ENCODE results near the gene SSUH2.

The SSUH2 gene

DNA sequence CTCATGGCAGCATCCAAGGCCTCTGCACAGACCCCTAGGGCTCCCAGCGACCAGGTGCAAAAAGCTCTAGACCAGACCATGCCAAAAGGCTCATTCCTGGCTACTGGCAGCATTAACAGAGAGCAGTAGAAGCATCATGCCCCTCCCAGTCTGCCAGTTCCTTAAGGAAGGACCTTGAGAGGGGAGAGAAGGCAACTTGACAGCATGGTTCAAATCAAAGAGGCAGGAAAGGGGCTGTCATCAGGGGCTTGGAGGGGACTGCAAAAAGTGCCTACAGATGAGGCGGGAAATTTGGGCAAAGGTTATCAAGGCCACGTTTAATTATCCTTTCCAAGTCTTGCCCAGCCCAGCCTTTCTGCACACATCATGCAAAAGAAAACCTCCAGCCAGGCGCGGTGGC, 64.7 kb downstream of the SSUH2 start:
- H3K27ac ChIP-seq, result no peak overlapping the region
- no peak for TF ChIP-seq ZFX (IDR thresholded peaks at IDR 0.05; ENCODE audit: borderline replicate concordance)
- TF ChIP-seq, protein P1, sequence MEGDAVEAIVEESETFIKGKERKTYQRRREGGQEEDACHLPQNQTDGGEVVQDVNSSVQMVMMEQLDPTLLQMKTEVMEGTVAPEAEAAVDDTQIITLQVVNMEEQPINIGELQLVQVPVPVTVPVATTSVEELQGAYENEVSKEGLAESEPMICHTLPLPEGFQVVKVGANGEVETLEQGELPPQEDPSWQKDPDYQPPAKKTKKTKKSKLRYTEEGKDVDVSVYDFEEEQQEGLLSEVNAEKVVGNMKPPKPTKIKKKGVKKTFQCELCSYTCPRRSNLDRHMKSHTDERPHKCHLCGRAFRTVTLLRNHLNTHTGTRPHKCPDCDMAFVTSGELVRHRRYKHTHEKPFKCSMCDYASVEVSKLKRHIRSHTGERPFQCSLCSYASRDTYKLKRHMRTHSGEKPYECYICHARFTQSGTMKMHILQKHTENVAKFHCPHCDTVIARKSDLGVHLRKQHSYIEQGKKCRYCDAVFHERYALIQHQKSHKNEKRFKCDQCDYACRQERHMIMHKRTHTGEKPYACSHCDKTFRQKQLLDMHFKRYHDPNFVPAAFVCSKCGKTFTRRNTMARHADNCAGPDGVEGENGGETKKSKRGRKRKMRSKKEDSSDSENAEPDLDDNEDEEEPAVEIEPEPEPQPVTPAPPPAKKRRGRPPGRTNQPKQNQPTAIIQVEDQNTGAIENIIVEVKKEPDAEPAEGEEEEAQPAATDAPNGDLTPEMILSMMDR (IDR thresholded peaks at IDR 0.05), result no peak

DNA sequence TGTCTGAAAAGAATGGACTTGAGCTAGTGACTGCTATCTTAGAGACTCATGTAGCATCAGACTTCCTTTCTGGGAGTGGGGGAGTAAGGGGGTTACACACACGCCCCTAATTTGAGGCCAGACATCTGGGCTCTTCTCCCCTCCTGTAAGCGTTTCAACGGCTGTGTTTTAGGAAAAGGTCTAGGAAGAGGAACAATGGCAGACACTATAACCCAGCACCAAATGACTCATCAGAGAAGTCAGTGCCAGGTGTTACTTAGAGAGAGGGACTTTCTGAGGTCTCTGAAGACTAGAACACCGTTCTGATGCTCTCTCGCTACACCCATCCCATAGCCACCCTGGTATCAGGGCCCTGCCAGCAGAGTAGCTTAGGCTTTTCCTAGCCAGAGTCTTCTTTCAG, 65.5 kb downstream of the SSUH2 start:
- H3K27ac ChIP-seq, result no peak overlapping the region
- TF ChIP-seq, protein P1 (IDR thresholded peaks at IDR 0.05), result no peak
- no peak for TF ChIP-seq ZFX (IDR thresholded peaks at IDR 0.05; ENCODE audit: borderline replicate concordance)

GRCh38 chr3:8578282-8578681, 66.3 kb downstream of the SSUH2 start:
- no peak for TF ChIP-seq ZFX (IDR thresholded peaks at IDR 0.05; ENCODE audit: borderline replicate concordance)
- TF ChIP-seq, protein P1 (IDR thresholded peaks at IDR 0.05), result no peak
- H3K27ac ChIP-seq, result no peak overlapping the region

DNA sequence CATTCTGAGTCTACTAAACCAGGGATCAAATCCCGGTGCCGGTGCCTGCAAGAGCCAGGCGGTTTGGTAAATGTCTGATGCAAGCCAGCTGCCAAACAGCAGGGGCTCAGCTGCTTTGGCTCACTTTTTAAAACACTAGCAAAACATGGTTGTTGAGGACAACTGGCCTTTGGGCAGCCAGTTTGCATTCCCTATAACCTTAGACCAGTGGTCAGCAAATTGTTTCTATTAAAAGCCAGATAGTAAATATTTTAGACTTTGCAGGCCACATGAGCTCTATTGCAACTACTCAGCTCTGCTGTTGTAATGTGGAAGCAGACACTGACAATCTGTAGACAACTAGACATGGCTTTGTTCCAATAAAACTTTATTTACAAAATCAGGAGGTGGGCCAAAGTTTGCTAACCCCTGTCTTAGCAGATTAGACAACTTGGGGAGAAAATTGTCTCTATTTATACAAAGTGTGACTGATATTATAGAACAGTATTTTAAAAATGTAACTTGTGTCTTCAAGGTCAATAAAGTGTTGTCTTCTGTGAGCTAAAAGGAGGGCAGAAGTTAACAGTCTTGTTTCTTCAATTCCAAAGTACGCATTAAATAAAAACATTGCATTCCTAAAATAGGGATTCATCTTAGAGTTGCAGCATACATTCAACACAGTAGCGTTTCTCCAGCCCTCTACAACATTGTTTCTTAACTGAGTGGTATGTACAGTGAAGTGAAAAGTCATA, 67.6 kb downstream of the SSUH2 start:
- H3K27ac ChIP-seq, result no peak overlapping the region
- no peak for TF ChIP-seq ZFX (IDR thresholded peaks at IDR 0.05; ENCODE audit: borderline replicate concordance)
- TF ChIP-seq, protein P1 (IDR thresholded peaks at IDR 0.05), result no peak

DNA sequence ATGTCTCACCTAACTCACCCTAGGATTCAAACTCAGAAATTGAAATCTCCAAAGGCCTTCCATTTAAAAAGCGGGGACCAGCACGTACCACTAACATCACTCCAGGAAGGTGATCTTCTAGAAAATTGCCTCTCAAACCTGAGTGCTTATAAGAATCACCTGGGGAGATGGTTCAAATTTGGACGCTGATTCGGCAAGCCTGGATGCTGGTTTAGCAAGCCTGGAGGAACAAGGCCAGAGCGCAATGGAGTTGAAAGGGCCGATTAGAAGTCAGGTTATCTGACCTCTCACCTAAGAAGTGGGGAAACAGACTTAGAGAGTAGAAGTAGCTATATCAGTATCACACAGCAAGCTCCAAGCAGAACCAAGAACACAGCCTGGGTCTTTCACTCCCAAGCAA, 68.2 kb downstream of the SSUH2 start:
- H3K27ac ChIP-seq, result no peak overlapping the region
- TF ChIP-seq, protein P1 (IDR thresholded peaks at IDR 0.05), result no peak
- no peak for TF ChIP-seq ZFX (IDR thresholded peaks at IDR 0.05; ENCODE audit: borderline replicate concordance)

GRCh38 chr3:8575364-8576104, 69.1 kb downstream of the SSUH2 start:
- H3K27ac ChIP-seq, result no peak overlapping the region

More at GRCh38 chr3:8575364-8576104, 69.1 kb downstream of the SSUH2 start:
- TF ChIP-seq, protein P1 (IDR thresholded peaks at IDR 0.05), result no peak
- no peak for TF ChIP-seq ZFX (IDR thresholded peaks at IDR 0.05; ENCODE audit: borderline replicate concordance)

All from 22Rv1 (cell line).